ENCODE data around the gene DCST1. TPM values are rescaled to one million over a fixed set of nuclear protein-coding genes. Genes with fewer than 3 reads are reported as not detected.

DCST1 gene
- total RNA-seq, 1 donor from 2014 or later: 0.31 TPM

DNA sequence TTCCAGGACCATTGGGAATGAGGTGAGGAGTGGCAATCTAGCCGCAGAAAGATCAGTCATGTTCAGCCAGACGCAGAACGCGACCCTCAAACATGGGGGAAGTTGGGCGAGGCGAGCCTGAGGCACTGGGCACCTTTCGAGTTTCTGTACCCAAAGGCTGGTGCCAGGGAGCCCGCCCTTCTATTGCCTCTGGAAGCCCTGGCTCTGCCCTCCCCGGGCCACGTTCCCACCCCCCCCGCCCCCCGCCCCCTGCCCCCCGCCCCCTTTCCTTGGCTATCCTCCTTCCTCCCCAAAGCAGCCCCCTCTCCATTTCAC lies 33.3 kb upstream of the DCST1 start:
- DNase-seq (ENCODE audit: low spot score) (peak; percentile 69), ATAC-seq (no peak)
- intact Hi-C loops (cut with DNase I): no loop called here

- intact Hi-C loops (cut with DNase I): no loop called here
- DNase-seq (ENCODE audit: low spot score): peak; percentile 91
Observed at GRCh38 chr1:155000726-155001424, 32.7 kb upstream of the DCST1 start.

DNA sequence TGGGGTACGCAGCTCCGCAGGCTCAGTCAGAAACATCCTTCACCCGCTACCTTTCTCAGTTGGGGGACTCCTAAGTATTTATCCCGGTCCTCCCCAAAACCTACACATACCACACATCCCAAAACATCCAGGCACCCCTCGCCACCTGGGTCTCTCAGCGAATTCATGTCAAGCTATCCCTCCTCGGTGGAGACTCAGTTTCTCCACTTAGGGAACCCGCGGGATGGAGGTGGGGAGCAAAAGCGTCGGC lies 32.3 kb upstream of the DCST1 start:
- no peak for ATAC-seq
- no peak for DNase-seq (ENCODE audit: low spot score)
- intact Hi-C loops (cut with DNase I): no loop called here

More at GRCh38 chr1:155000726-155001424, 32.7 kb upstream of the DCST1 start:
- ATAC-seq: peak; percentile 68

DNA sequence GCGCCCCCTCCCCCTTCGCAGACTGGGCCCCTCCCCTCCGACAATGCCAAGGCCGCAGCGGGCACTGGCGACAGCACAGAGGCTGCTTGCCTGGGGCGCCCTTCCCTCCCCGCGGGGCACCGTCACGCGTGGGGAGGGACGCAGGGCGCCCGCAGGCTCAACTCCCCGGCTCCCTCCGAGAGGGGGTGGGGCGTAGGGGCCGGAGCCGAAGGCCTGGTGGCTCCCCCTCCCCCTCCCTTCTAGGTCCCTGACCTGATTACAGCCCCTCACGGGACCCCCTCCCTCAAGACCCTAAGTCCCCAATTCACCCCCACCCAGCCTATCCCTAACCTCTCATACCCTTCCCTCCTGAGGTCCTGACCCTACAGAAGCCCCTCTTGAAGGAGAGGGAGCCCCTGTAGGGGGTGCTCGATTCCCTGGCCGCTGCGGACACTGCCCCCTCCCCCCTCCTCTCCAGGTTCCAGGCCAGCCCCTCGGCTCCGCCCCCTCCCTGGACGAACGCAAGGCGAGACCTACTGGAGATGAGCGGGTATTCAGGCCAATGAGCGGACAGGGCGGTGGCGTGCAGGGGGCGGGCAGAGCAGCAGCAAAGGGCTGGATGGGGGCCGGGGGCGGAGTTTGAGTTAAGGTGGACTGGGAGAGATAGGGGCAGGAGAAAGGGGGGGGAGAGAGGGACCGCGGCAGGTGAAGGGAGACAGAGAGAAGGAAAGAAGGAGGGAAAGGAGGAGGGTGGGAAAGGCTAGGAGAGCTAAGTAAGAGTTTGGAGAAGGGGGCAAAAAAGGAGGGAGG lies 31.8 kb upstream of the DCST1 start:
- DNase-seq (ENCODE audit: low spot score) (peak; percentile 100), ATAC-seq (peak; percentile 91)
- intact Hi-C loops (cut with DNase I): no loop called here

GRCh38 chr1:155002464-155003226 lies 31.0 kb upstream of the DCST1 start, which contains the start of gene ZBTB7B:
TSS of gene ZBTB7B (plus strand) at chr1:155002802. CDS start at chr1:155014661, 11,859 bp downstream.
- intact Hi-C loops (cut with DNase I): no loop called here
- no peak for DNase-seq (ENCODE audit: low spot score)
- peak; percentile 17 for ATAC-seq

DNA sequence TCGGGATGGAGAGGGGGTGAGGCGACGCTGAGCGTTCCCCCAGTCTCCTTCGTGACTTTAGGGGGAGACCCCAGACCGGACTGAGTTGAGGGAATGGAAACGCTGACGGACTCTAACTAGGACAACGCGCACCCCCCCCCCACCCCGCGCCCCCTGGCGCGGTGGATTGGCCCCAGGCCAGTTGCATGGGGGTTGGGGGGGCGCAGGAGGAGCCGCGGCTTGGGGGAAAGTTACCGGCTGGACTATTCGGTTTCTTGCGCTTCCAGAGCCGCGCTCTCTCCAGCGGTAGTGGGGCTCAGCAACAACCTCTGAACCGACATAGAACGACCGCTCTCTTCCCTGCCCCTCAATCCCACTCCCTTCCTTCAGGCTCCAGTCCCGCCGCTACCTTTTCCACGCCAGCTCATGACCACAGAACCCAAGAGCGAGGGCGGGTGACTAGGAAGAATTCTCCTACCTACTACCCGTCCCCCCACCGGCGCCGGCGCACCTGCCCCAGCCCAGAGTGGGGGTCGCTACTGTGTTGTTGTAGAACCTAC lies 30.3 kb upstream of the DCST1 start:
- no peak for ATAC-seq
- intact Hi-C loops (cut with DNase I): no loop called here
- no peak for DNase-seq (ENCODE audit: low spot score)

GRCh38 chr1:155003766-155004351 lies 29.8 kb upstream of the DCST1 start:
- DNase-seq (ENCODE audit: low spot score): peak; percentile 84
- intact Hi-C loops (cut with DNase I): no loop called here
- ATAC-seq: no peak

- DNase-seq (ENCODE audit: low spot score) (no peak), ATAC-seq (no peak)
- intact Hi-C loops (cut with DNase I): no loop called here
Observed at GRCh38 chr1:155004352-155005075, 29.1 kb upstream of the DCST1 start.

DNA sequence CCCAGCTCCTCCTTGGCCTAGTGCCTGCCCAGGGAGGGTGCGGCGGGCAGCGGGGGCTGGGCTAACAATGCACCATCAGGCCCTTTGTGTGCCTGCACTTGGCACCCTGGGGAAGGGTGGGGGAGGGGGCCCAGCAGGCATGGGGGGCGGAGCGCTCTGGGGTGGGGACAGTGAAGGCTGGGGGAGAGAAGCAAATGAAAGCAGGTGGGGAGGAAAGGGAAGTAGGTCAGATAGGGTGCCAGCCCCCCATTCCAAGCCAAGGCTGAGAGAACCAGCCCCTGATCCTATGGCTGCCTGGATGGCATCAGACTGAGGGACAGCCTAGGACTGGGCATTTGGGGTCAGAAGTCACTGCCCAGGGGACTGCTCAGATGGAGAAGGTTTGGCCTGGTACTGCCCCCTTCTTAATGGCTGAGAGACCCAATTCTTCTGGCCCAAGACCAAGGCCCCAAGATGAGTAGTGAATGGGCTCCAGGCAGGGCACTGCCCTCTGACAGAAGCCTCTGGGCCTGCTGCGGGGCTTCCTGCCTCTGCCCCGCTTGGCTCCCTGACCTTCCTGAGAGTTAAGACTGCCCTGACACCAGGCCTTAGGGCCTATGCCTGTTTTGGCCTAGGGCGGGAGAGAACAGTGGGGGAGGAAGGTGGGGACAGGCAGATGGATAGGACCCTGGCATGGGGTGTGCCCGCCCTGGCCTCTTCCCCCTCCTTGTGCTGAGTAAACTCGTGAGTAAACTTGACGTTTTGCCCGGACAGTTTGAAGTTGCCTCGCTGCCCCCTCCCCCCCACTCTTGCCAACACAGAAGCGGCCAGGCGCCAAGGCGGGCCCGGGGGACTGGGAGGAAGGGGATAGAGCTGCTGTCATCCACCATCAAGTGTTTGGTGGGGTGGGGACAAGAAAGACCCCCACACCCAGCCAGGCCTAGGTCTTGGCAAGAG lies 28.3 kb upstream of the DCST1 start:
- ATAC-seq (no peak), DNase-seq (ENCODE audit: low spot score) (no peak)
- intact Hi-C loops (cut with DNase I): no loop called here

GRCh38 chr1:155006601-155007101 lies 27.0 kb upstream of the DCST1 start:
- DNase-seq (ENCODE audit: low spot score): no peak
- ATAC-seq: no peak
- intact Hi-C loops (cut with DNase I): no loop called here

DNA sequence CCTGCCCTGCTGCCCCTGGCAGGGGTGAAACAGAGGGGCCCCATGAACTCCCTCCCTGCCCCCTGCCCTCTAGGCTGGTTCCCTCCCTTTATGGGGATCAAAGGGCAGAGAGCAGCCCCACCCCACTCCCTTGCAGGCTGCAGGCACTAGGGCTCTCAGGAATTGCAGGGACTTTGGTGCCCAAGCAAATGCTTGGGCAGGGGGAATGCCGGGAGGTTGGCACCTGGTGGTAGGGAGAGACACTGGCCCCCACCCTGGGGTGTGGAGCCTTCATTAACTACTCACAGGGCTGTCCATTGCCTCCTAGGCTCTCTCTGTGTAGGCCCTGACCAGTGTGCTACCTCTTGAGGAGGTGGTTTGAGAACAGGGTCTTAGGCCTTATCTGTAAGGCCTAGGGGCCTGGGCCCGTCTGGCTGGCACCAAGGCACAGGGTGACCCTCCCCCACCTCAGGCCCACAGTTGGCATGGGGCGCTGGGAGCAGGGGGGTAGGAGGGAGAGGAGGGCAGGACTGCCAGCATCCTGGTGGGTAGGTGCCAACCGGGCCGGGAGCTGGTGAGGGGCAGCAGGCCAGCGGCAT lies 26.3 kb upstream of the DCST1 start:
- intact Hi-C loops (cut with DNase I): no loop called here
- ATAC-seq: no peak
- no peak for DNase-seq (ENCODE audit: low spot score)

DNA sequence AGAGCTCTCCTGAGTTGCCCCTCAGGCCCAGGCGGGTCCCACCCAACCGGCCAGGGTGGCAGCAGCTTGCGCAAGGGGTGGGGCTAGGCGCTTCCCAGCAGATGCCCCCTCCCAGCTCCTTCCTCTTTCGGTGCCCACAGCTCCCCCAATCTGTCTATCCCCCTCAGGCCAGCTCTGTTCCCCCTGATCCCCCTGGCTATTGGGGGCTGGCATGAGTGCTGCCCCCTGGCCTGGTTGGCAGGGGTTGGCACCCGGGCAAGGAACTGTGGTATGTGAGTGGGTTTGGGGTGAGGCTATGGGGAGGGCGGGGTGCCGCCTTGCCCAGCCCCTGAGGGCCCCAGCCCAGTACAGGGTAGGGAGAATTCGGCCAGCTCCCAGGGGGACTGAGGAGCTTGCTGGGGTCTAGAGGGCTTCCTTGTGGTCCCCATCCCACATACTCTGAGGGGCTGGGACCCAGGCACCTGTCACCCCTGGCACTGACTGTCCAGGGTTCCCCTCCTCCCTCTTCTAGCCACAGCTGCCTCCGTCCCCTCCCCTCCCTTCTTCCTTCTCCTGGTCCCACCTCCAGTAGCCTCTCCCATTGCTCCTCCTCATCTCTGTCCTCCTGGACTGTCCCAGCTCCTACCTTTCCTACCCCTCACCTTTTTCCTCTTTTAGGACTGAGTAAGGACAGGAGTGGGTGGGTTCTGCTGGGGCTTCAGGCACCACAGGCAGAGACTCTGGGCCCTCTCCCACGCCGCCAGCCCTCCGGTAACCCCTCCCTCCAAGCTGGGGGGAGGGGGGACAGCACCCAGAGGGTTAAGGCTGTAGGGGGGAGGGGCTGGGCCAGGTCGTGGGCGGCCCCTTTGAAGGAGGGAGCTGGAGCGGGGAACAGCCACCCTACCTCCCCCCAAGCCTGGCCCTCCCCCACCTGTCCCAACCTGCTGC lies 25.3 kb upstream of the DCST1 start:
- no peak for ATAC-seq
- intact Hi-C loops (cut with DNase I): no loop called here

GRCh38 chr1:155009221-155009711 lies 24.4 kb upstream of the DCST1 start:
- ATAC-seq (no peak), DNase-seq (ENCODE audit: low spot score) (no peak)
- intact Hi-C loops (cut with DNase I): no loop called here

More for the DNA sequence above, 25.3 kb upstream of the DCST1 start:
- no peak for DNase-seq (ENCODE audit: low spot score)

DNA sequence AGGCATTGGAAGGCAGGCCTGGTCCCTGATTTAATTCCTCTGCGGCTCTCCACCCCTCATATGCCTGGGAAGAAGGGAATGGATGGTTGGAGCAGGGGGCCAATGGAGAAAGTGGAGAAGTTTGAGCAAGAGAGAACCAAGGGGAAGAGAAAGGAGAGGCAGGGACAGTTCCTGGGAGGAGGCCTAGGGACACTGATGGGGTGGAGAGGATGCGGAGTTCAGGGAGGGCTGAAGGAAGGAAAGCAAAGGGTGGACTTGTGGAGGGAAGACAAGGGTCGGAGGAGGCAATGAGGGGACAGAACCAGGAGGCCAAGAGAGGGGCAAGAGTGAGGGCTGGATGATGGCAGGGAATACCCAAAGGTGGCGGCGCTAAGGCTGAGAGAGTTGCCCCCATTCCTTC lies 23.9 kb upstream of the DCST1 start:
- intact Hi-C loops (cut with DNase I): no loop called here
- DNase-seq (ENCODE audit: low spot score): no peak
- no peak for ATAC-seq

DNA sequence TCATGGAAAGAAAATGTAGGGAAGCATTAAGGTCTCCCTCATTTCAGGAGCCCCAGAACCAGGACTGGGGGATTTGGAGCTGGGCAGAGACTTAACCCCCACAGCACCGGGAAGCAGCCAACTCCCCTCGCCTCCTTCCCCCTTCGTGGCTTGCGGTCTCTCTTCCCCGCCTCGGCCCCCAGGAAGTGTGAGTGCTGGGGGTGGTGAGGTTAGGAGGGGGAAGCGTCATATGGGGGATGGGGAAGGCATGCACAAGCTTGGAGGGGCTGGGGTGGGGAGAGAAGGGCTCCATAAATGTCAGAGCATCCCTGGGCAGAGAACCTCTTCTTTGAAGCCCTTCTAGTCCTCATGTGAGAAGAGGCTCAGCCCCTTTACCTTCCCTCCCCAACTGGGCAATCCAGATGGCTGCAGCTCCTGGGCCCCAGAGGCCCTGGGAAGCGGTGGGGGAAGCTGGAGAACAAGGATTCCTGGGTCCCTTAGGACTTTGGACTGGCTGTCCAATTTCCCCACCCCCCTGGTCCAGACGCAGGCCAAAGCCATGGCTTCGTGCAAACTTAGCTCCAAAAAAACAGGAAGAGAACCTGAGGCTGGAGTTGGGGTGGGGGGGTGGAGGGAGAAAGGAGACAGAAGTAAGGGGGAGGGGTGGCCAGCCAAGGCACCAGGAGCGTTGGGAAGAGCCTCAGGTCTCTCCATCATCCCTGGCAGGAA lies 23.3 kb upstream of the DCST1 start:
- DNase-seq (ENCODE audit: low spot score): no peak
- ATAC-seq: no peak
- intact Hi-C loops (cut with DNase I): no loop called here

DNA sequence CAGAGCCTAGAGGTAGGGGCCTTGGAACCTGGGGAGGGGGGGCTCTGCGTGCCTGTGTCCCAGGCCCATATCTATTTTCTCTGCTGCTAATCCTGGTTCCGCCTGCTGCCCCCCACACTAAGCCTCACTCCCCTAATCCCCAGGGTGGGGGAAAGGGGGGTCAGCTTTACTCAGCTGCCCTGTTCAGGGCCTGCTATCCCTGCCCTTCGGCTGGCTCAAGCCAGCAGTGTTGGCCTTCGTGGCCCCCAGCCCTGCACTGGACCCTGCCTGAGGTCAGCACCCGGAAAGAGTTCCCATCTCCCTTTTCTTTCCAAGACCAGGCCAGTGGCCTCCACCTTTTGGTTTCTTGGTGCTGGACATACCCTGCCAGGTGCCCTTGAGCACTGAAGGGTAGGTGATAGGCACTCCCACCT lies 22.6 kb upstream of the DCST1 start:
- ATAC-seq (no peak), DNase-seq (ENCODE audit: low spot score) (no peak)
- intact Hi-C loops (cut with DNase I): no loop called here

All from sciatic nerve (tissue), 2 donors.